Measurements from ENCODE around the gene HLCS. TPM values are rescaled to one million over a fixed set of nuclear protein-coding genes. Genes with fewer than 3 reads are reported as not detected.

Gene HLCS
- total RNA-seq, 6 experiments from 2014 or later = 20.3 to 24.5 (median 22.2) TPM

- peaks cover 15% of the 10 kb centered on the region for H3K4me1 Mint-ChIP-seq (ENCODE audit: low read depth)
- H3K4me3 Mint-ChIP-seq = no peak overlapping the region
- no peak overlapping the region for H3K27ac Mint-ChIP-seq
- no peaks in the 10 kb centered on the region for H3K27me3 Mint-ChIP-seq (ENCODE audit: insufficient read depth)
- no peak for DNase-seq
- H3K9me3 Mint-ChIP-seq = 0 out of 2 replicates have a peak, but pooled peaks cover 4% of the 10 kb centered on the region
- peaks cover 45% of the 10 kb centered on the region for H3K36me3 Mint-ChIP-seq (ENCODE audit: low read depth)
- no peak for TF ChIP-seq CTCF (IDR thresholded peaks at IDR 0.05)
Observed at GRCh38 chr21:36891121-36891520, 75.3 kb downstream of the HLCS start.

GRCh38 chr21:36890086-36890485 lies 76.4 kb downstream of the HLCS start:
- no peak overlapping the region for H3K27ac Mint-ChIP-seq
- no peak for TF ChIP-seq CTCF (IDR thresholded peaks at IDR 0.05)

DNA sequence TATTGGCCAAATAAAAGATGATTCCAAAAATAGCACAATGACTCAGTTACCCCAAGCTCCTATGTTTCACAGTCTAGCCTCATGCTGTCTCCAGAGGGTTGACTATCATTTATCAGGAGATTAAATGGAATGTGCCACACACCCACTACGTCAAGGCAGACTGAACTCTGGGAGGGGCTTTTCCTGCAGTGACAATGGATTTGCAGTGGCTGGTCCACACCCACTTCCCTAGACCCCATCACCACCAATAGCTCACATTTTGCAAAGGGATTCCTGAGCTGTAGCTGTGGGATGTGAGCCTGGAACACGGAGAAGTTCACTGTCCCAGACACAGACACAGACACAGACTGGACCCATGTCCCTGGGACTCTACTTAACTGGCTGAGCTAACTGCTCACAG lies 77.1 kb downstream of the HLCS start:
- TF ChIP-seq CTCF (IDR thresholded peaks at IDR 0.05) = no peak
- H3K36me3 Mint-ChIP-seq (ENCODE audit: low read depth) = peaks cover 48% of the 10 kb centered on the region

More at GRCh38 chr21:36890086-36890485, 76.4 kb downstream of the HLCS start:
- H3K9me3 Mint-ChIP-seq = 0 out of 2 replicates have a peak, but pooled peaks cover 4% of the 10 kb centered on the region
- H3K27me3 Mint-ChIP-seq (ENCODE audit: insufficient read depth) = no peaks in the 10 kb centered on the region
- peaks cover 43% of the 10 kb centered on the region for H3K36me3 Mint-ChIP-seq (ENCODE audit: low read depth)
- peaks cover 15% of the 10 kb centered on the region for H3K4me1 Mint-ChIP-seq (ENCODE audit: low read depth)
- no peak overlapping the region for H3K4me3 Mint-ChIP-seq
- no peak for DNase-seq

GRCh38 chr21:36888466-36888865 lies 78.0 kb downstream of the HLCS start:
- H3K27me3 Mint-ChIP-seq (ENCODE audit: insufficient read depth) = no peaks in the 10 kb centered on the region
- H3K9me3 Mint-ChIP-seq = peaks cover 13% of the 10 kb centered on the region
- H3K4me3 Mint-ChIP-seq = no peak overlapping the region
- peaks cover 58% of the 10 kb centered on the region for H3K36me3 Mint-ChIP-seq (ENCODE audit: low read depth)
- DNase-seq = no peak
- no peak overlapping the region for H3K27ac Mint-ChIP-seq
- H3K4me1 Mint-ChIP-seq (ENCODE audit: low read depth) = peaks cover 28% of the 10 kb centered on the region
- TF ChIP-seq CTCF (IDR thresholded peaks at IDR 0.05) = no peak

More for the DNA sequence above, 77.1 kb downstream of the HLCS start:
- Mint-ChIP-seq H3K4me3 (no peak overlapping the region), H3K4me1 (ENCODE audit: low read depth) (peaks cover 19% of the 10 kb centered on the region), H3K9me3 (peaks cover 4% of the 10 kb centered on the region; the same call in 1 of the 2 replicates), H3K27ac (no peak overlapping the region), H3K27me3 (ENCODE audit: insufficient read depth) (no peaks in the 10 kb centered on the region)
- no peak for DNase-seq

DNA sequence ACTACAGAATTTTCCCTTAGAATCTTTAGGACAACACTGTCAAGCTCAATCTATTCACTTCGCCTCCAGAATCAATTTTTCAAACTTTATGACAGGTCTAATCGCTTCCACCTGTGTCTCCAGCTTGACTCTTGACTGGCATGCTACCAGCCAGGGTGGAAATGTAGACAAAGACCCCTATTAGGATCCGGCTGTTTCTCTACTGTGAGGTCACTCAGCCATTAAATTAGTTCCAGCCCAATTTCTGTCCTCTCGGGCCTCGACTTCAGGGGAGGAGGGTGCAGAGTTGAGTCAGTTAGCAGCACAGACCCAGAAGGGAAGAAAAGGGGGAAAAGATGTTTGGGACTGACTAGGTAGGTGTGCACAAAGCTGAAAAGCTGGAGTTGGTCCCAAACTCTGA lies 78.5 kb downstream of the HLCS start:
- Mint-ChIP-seq H3K36me3 (ENCODE audit: low read depth) (peaks cover 63% of the 10 kb centered on the region), H3K9me3 (peaks cover 18% of the 10 kb centered on the region), H3K27ac (no peak overlapping the region), H3K4me1 (ENCODE audit: low read depth) (peaks cover 29% of the 10 kb centered on the region), H3K27me3 (ENCODE audit: insufficient read depth) (no peaks in the 10 kb centered on the region), H3K4me3 (no peak overlapping the region)
- no peak for DNase-seq
- TF ChIP-seq CTCF (IDR thresholded peaks at IDR 0.05) = no peak

Measured in HFFc6 (cell line).